Mucosa of descending colon (tissue), 3 donors: Measurements from ENCODE around the gene MYO10. TPM values are rescaled to one million over a fixed set of nuclear protein-coding genes. Genes with fewer than 3 reads are reported as not detected.

Experiments
- ATAC-seq: fragments of 200-7000 bp; cut with Tn5 transposase; one replicate; pipeline ENCODE4 v1.9.1; 2020; ENCODE audit warnings: mild to moderate bottlenecking, moderate library complexity
- DNase-seq, 3 donors: peaks; one replicate each; pipeline ENCODE4 v3.0.0-alpha.2; 2020
- H3K36me3 ChIP-seq: fragments of 200-600 bp; one replicate; pipeline ENCODE4 v1.8.0; 2021; ENCODE audit warnings: low read depth, mild to moderate bottlenecking
- H3K4me1 ChIP-seq: fragments of 200-600 bp; one replicate; pipeline ENCODE4 v1.8.0; 2021; ENCODE audit warnings: low read depth, mild to moderate bottlenecking
- H3K4me3 ChIP-seq: fragments of 200-600 bp; one replicate; pipeline ENCODE4 v1.8.0; 2021; ENCODE audit warnings: mild to moderate bottlenecking
- H3K9me3 ChIP-seq: fragments of 200-600 bp; one replicate; pipeline ENCODE4 v1.8.0; 2021; ENCODE audit warnings: mild to moderate bottlenecking
- intact Hi-C, 2 donors: fragments of 100-400 bp; cut with DNase I in 1 of 2; cut with micrococcal nuclease in 1 of 2; formaldehyde crosslinking; loops; one replicate each; pipeline versions ENCODE4 v1.11.0 to v1.11.1; 2022; cut with DNase I, micrococcal nuclease
- total RNA-seq, 3 donors: library from RNA; stranded (reverse); fragmentation: NEBNext Ultra II Directional in 2 of 3; extraction: Animal tissue kit (Norgen Biotek cat#: 25700) in 2 of 3; gene quantifications; one replicate each; pipeline versions ENCODE4 v1.2.1 to v1.2.4, GENCODE V29; 2021 to 2023
- TF ChIP-seq, protein P1 (sequence below): fragments of 200-600 bp; IDR thresholded peaks from one replicate; pipeline ENCODE4 v1.8.0; 2022; ENCODE audit warnings: antibody characterized with exemption, mild to moderate bottlenecking
- donor health status: DM: no; HTN: no; CAD: no; lungs with moderate emphysema.
- donor health status: DM: no; HTN: no; CAD: no.
- donor health status: DM: no; HTN: yes; CAD: no.

Gene MYO10
- total RNA-seq, 3 donors from 2014 or later: 29.4 to 87.8 (median 61.3) TPM

DNA sequence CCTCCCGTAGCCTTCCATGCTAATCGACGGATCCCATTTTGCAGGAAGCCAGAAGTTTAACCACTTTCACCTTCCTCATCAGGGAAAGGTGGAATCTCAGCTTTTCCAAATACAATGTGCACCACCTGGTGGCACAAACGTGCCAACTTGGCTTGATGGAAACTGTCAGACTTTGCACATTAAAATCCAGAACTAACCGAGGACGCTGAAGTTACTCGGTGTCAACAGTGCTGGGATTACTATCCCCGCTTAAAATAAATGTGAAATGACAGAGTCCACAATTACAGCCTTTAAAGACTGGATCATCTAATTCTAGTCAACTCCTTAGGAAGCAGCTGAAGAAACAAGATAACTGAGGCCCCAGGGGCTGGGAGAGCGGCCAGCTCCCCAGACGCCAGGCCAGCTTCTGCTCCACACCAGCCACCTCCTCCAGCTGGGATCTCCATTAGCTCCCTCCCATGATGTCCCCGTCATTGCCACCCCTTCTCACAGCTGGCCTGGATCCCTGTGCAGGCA lies 269.1 kb downstream of the MYO10 start:
- DNase-seq (peak in 2 of 3 donors; percentile 68 to 82), ATAC-seq (peak; percentile 77)
- TF ChIP-seq, protein P1, sequence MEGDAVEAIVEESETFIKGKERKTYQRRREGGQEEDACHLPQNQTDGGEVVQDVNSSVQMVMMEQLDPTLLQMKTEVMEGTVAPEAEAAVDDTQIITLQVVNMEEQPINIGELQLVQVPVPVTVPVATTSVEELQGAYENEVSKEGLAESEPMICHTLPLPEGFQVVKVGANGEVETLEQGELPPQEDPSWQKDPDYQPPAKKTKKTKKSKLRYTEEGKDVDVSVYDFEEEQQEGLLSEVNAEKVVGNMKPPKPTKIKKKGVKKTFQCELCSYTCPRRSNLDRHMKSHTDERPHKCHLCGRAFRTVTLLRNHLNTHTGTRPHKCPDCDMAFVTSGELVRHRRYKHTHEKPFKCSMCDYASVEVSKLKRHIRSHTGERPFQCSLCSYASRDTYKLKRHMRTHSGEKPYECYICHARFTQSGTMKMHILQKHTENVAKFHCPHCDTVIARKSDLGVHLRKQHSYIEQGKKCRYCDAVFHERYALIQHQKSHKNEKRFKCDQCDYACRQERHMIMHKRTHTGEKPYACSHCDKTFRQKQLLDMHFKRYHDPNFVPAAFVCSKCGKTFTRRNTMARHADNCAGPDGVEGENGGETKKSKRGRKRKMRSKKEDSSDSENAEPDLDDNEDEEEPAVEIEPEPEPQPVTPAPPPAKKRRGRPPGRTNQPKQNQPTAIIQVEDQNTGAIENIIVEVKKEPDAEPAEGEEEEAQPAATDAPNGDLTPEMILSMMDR: peak; percentile 27
- H3K9me3 ChIP-seq: no peaks in the 10 kb centered on the region
- peaks cover 2% of the 10 kb centered on the region for H3K4me1 ChIP-seq
- H3K36me3 ChIP-seq: no peaks in the 10 kb centered on the region
- intact Hi-C loops: loop anchor here in 1 of 2 donors (10.0 kb wide), 1 partner anchor 182 kb away; no protein-coding TSS in a partner anchor
- no peak overlapping the region for H3K4me3 ChIP-seq

DNA sequence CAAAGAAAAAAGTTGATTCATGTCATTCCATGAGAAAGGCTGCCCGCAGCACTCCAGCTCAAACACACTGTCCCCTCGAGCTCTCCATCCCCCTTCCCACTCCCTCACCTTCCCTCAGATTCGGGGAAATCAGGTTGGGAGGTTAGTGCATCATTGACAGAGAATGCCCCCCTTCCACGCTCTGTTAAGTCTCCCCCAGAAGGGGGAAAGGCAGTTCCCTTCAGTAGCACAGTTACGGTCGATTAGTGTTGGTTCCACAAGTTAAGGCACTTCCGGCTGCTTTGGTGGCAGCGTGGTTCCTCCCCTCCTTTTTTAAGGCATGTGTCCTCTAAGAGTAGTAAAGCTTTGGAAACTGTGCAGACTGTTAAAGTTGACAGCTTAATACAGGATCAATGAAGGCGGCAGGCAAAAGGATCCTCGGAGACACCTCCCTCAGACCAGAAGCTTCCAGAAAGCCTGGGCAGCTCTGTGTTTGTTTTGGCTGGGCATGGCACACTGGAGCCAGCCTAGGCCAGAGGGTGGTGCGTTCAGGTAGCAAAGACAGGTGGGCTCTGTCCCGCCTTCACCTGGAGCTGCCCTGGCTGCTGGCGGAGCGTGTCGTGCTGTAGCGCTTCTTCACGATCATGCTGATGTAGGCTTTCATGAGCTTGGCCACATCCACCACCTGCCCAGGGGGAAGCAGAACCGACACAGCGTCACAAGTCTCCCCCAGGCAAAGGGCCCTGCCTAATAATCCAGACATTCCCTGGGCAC lies 269.8 kb downstream of the MYO10 start:
- no peaks in the 10 kb centered on the region for H3K9me3 ChIP-seq
- peak; percentile 69 for ATAC-seq
- H3K36me3 ChIP-seq: no peaks in the 10 kb centered on the region
- TF ChIP-seq, protein P1: no peak
- DNase-seq: peak in 1 of 3 donors; percentile 63
- peaks cover 2% of the 10 kb centered on the region for H3K4me1 ChIP-seq
- no peak overlapping the region for H3K4me3 ChIP-seq
- intact Hi-C loops: loop anchor here in 1 of 2 donors (10.0 kb wide), 1 partner anchor 182 kb away; no protein-coding TSS in a partner anchor

DNA sequence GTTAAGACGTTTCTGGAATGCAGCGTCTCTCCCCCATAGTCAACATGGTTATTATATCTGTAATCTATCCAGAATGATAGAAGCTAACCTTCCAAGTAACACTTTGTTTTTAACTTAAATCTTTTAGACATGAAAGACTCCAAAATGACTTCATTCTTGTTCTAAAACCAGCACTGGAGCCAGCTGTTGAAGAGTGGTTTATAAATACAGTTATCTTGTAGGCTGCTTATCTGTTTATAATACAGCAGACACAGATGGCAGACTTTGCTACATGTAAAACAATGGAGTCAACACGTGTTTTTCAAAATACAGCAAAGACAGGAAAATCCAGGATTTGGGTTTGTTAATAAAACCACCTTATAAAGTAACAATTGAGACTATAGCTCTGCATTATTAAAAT lies 270.5 kb downstream of the MYO10 start:
- ATAC-seq: no peak
- H3K4me3 ChIP-seq: no peak overlapping the region
- no peaks in the 10 kb centered on the region for H3K9me3 ChIP-seq
- H3K4me1 ChIP-seq: peaks cover 2% of the 10 kb centered on the region
- intact Hi-C loops: loop anchor here in 1 of 2 donors (10.0 kb wide), 1 partner anchor 181 kb away; no protein-coding TSS in a partner anchor
- TF ChIP-seq, protein P1: no peak
- DNase-seq: no peak
- no peaks in the 10 kb centered on the region for H3K36me3 ChIP-seq

DNA sequence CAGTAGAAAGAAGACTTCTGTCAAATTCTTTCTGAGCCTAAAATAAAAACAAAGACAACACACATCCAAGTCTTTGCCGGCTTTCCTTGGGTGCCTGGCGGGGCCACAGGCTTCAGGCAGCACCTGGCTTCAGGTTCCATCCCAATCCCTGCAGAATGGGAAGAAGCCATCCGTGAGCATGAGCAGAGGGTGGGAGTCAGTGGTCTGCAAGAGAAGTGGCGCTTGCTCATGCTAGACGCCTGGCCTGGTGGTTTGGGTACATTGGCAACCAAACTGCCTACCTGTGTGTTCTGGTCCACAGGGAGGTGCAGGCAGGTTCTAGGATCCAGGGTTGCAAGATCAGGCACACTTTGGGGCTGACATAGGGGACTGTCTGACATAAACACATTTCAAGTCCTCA lies 271.7 kb downstream of the MYO10 start:
- DNase-seq (no peak), ATAC-seq (no peak)
- intact Hi-C loops: loop anchor here in 1 of 2 donors (10.0 kb wide), 1 partner anchor 180 kb away; no protein-coding TSS in a partner anchor
- no peaks in the 10 kb centered on the region for H3K9me3 ChIP-seq
- TF ChIP-seq, protein P1: no peak
- peaks cover 2% of the 10 kb centered on the region for H3K4me1 ChIP-seq
- H3K4me3 ChIP-seq: no peak overlapping the region
- no peaks in the 10 kb centered on the region for H3K36me3 ChIP-seq

DNA sequence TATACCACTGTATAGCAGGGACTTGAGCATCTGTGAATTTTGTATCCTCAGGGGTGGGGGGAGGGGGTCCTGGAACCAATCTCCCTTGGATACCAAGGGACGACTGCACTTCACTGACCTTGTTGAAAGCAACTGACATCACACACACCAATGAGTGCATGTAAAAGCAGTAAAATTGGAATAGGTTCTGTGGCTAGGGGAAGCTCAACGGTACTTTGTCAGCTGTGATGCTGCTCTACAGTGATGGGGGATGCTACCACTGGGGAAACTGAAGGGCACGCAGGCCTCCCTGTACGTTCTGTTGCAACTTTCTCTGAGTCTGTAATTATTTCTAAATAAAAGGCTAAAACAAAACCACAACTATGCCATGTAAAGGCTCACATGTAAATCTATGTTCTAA lies 272.2 kb downstream of the MYO10 start:
- TF ChIP-seq, protein P1: no peak
- Histone ChIP-seq H3K4me1 (peaks cover 2% of the 10 kb centered on the region), H3K36me3 (no peaks in the 10 kb centered on the region), H3K9me3 (no peaks in the 10 kb centered on the region), H3K4me3 (no peak overlapping the region)
- intact Hi-C loops: loop anchor here in 1 of 2 donors (10.0 kb wide), 1 partner anchor 179 kb away; no protein-coding TSS in a partner anchor
- ATAC-seq (no peak), DNase-seq (no peak)
